ENCODE measurements around the gene IAH1. TPM values are rescaled to one million over a fixed set of nuclear protein-coding genes. Genes with fewer than 3 reads are reported as not detected.
A peak's percentile ranks its signal among the peaks of the same experiment; 100 is the strongest.

Gene IAH1
- total and polyA plus RNA-seq, 2 of the 4 experiments (the other 2 are of a cell fraction) = 84.5 to 89.8 TPM

- peaks cover 23 to 47% of the 10 kb centered on the region in 2 experiments for H3K79me1 ChIP-seq (ENCODE audit: low read depth in 1 of 2, low read length in 2 of 2)
- CTCF ChIA-PET = no interaction called here
- H2AK5ac ChIP-seq (ENCODE audit: low read depth, low read length) = peak overlapping the region; percentile 57
- DNase-seq = peak; percentile 36
- H3K4me2 ChIP-seq (ENCODE audit: low read depth, low read length) = peak overlapping the region; percentile 27; the same call in 1 of the 2 replicates
- H3K4me3 ChIP-seq (ENCODE audit: insufficient read depth, low read depth, low read length) = no peak overlapping the region
- H3K18ac ChIP-seq (ENCODE audit: low read depth, low read length) = peak overlapping the region; percentile 66; the same call in 1 of the 2 replicates
- H3K9me3 ChIP-seq (ENCODE audit: control insufficient read depth, insufficient read depth, low read length) = no peaks in the 10 kb centered on the region
- POLR2A ChIA-PET (ENCODE audit: unreplicated experiment) = no interaction called here
- no peak for TF ChIP-seq NFE2L2 (IDR thresholded peaks at IDR 0.05; ENCODE audit: low read depth, low read length)
- TF ChIP-seq FOS (IDR thresholded peaks at IDR 0.05; ENCODE audit: low read depth, low read length) = no peak
- no peak for TF ChIP-seq RCOR1 (IDR thresholded peaks at IDR 0.05; ENCODE audit: insufficient replicate concordance, low read length)
- TF ChIP-seq BHLHE40 (IDR thresholded peaks at IDR 0.05; ENCODE audit: low read depth, low read length) = no peak
- TF ChIP-seq MAZ (IDR thresholded peaks at IDR 0.05; ENCODE audit: borderline replicate concordance, low read depth, low read length) = no peak
- TF ChIP-seq SMC3 (IDR thresholded peaks at IDR 0.05; ENCODE audit: low read depth, low read length) = no peak
- TF ChIP-seq RFX5 (IDR thresholded peaks at IDR 0.05; ENCODE audit: low read depth, low read length) = no peak
- TF ChIP-seq CEBPB (IDR thresholded peaks at IDR 0.05; ENCODE audit: low read depth, low read length) = no peak
- H4K5ac ChIP-seq (ENCODE audit: low read depth, low read length) = peak overlapping the region; percentile 69; the same call in 1 of the 2 replicates
- peak overlapping the region; percentile 97 for H3K4ac ChIP-seq (ENCODE audit: low read depth, low read length)
- H4K20me1 ChIP-seq (ENCODE audit: insufficient read depth, low read length) = no peaks in the 10 kb centered on the region
- peaks cover 11% of the 10 kb centered on the region for H3K36me3 ChIP-seq (ENCODE audit: control insufficient read depth, insufficient read depth, low read length)
- H4K8ac ChIP-seq (ENCODE audit: low read depth in 2 of 2, low read length in 2 of 2) = peak overlapping the region; percentile 77 to 92
- peak overlapping the region; percentile 91; the same call in 2 of the 3 replicates for H2BK15ac ChIP-seq (ENCODE audit: low read depth, low read length)
- peak overlapping the region; percentile 88 for H2AK9ac ChIP-seq (replicated peaks; ENCODE audit: low read depth, low read length, poor library complexity)
- peak overlapping the region; percentile 97 for H4K91ac ChIP-seq (ENCODE audit: insufficient read depth, low read depth, low read length)
- peak overlapping the region; percentile 87; the same call in 1 of the 2 replicates for H3K14ac ChIP-seq (replicated peaks; ENCODE audit: low read depth, low read length)
- peaks cover 10% of the 10 kb centered on the region for H3K4me1 ChIP-seq (ENCODE audit: control insufficient read depth, insufficient read depth, low read length)
- peak overlapping the region; percentile 96 for H2BK5ac ChIP-seq (ENCODE audit: low read depth, low read length, poor library complexity, severe bottlenecking)
- H2BK120ac ChIP-seq (ENCODE audit: low read depth, low read length) = peak overlapping the region; percentile 96
- in situ Hi-C loops (cut with MboI; ENCODE audit: low sequenced_read_pairs) (no loop called here), intact Hi-C loops (cut with micrococcal nuclease) (no loop called here), dilution Hi-C loops (cut with HindIII; ENCODE audit: low sequenced_read_pairs, unreplicated experiment) (no loop called here)
- peaks cover 14% of the 10 kb centered on the region for H3K9me1 ChIP-seq (ENCODE audit: insufficient read depth, low read length)
- no TSS peak for BruUV-seq (replicated peaks)
- H3K56ac ChIP-seq (ENCODE audit: extremely low read depth, insufficient read depth, low read length) = no peak overlapping the region
- H3K27me3 ChIP-seq (ENCODE audit: control insufficient read depth, insufficient read depth, low read length) = no peaks in the 10 kb centered on the region
- H2AFZ ChIP-seq (replicated peaks; ENCODE audit: low read length, poor library complexity) = peak overlapping the region; percentile 81
- peak overlapping the region; percentile 85; the same call in 1 of the 2 replicates for H3K23ac ChIP-seq (ENCODE audit: low read depth, low read length)
- ATAC-seq (ENCODE audit: low read depth) = peak; percentile 75
- no peak overlapping the region for H3K9ac ChIP-seq (ENCODE audit: low read depth, low read length)
- peak overlapping the region; percentile 55 for H3K27ac ChIP-seq (ENCODE audit: insufficient read depth, low read length)
- H2BK20ac ChIP-seq (ENCODE audit: low read depth, low read length) = peak overlapping the region; percentile 95
- WGBS, 2 experiments (ENCODE audit: extremely low coverage in 2 of 2, insufficient read length in 1 of 2) = no CpG with 5 or more reads among the region's 5 CpGs
These were observed 45.3 kb upstream of the IAH1 start for GRCh38 chr2:9428965-9429577.

All from IMR-90 (cell line).